GM19193 (cell line): ENCODE data around the gene DOC2A.

Source experiments
- POLR2A ChIP-seq: IDR thresholded peaks from 4 replicates; pipeline ENCODE4 v1.6.1; 2011; ENCODE audit not compliant: insufficient read depth, insufficient read length; ENCODE audit errors: extremely low read depth

The DOC2A gene

GRCh38 chr16:30010844-30011713 is at the start of gene DOC2A:
Gene DOC2A, minus strand, starts transcription at chr16:30011027. Its CDS starts 805 bp downstream, at chr16:30010222.
- TF ChIP-seq POLR2A = no peak

DNA sequence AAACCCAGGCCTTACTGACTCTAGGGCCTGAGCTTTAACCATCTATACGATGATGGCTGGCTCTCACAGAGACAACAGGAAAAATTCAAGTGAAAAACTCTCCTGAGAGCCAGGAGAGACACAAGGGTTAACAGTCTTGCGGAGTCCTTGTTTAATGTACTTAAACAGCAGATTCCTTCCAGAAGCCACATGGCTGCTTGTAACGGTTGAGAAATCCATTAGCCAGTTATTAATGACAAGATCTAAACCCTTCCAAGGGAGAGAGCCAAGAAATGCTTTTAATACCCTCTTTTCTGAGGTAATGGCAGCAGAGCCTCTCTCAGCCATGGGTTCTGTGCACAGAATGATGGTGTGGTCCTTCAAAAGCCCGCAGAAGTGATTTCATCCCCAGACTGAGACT is 49.5 kb upstream of the DOC2A start:
- TF ChIP-seq POLR2A = no peak

GRCh38 chr16:30054959-30055553 is 44.2 kb upstream of the DOC2A start:
- no peak for TF ChIP-seq POLR2A

GRCh38 chr16:30054451-30054850 is 43.6 kb upstream of the DOC2A start:
- no peak for TF ChIP-seq POLR2A

DNA sequence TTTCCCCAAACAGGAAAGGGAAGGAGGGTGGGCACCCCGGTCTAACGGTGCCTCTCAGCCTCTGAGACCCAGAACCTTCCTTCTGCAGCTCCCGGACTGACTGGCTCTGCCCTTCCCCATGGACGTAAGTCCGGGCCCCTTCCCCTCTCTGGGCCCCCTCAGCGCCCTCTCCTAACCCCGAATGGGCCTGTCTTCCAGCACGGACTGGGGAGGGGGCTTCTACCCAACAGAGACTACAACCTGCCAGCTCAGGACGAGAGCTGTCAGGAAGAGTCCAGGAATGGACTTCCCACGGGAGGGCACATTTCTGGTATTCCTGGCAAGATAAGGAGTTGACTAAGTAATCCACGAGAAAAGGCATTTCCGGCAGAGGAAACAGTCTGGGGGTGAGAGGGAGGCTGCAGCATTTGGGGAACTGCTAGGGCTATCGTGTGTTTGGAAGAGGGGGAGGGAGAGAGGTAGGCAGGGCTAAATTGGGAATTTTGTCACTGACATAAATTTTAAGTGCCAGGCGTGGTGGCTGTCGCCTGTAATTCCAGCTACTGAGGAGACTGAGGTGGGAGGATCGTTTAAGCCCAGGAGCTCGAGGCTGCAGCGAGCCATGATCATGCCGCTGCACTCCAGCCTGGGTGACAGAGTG is 42.7 kb upstream of the DOC2A start:
- TF ChIP-seq POLR2A = no peak

- peak; percentile 53 for TF ChIP-seq POLR2A
Measured at GRCh38 chr16:30052671-30053372, 42.0 kb upstream of the DOC2A start.

DNA sequence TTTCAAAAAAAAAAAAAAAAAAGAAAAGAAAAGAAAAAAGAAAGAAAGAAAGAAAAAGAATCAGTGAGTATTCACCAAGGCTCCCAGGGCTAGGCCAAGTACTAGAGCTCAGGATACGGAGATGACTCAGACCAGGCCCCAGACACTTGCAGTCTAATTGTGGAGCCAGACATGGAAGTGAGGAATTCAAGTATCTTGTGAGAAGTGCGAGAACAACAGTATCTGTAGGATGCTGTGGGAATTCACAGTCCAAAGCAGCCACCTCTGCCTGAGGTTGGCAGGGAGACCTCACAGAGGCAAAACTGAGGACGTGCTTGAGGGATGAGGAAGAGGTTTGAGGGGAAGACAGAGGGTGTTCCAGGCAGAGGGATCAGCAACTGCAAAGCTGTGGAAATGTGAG is 40.7 kb upstream of the DOC2A start:
- no peak for TF ChIP-seq POLR2A

DNA sequence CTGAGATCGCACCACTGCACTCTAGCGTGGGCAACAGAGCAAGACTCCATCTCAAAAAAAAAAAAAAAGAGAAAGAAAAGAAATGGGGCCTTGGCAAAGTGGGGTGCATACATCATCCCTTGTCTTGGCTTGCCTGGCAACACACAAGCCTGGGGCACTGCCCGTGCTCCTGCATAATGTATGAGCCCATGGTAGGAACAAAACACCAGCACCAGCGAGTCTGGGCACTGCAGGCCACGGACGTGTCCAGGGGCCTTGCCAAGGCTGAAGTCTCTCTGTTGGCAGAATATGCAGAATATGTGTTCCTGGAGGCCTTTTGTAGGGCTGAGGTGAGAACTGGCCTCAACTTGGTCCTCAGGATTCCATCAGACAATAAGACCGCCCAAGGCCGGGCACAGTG is 39.0 kb upstream of the DOC2A start:
- no peak for TF ChIP-seq POLR2A

- TF ChIP-seq POLR2A = no peak
Measured at GRCh38 chr16:30046588-30046987, 35.8 kb upstream of the DOC2A start.

- TF ChIP-seq POLR2A = no peak
Measured at GRCh38 chr16:30046178-30046577, 35.4 kb upstream of the DOC2A start.

- TF ChIP-seq POLR2A = no peak
Measured at GRCh38 chr16:30041841-30042240, 31.0 kb upstream of the DOC2A start.

- TF ChIP-seq POLR2A = no peak
Measured at GRCh38 chr16:30040221-30040620, 29.4 kb upstream of the DOC2A start.

DNA sequence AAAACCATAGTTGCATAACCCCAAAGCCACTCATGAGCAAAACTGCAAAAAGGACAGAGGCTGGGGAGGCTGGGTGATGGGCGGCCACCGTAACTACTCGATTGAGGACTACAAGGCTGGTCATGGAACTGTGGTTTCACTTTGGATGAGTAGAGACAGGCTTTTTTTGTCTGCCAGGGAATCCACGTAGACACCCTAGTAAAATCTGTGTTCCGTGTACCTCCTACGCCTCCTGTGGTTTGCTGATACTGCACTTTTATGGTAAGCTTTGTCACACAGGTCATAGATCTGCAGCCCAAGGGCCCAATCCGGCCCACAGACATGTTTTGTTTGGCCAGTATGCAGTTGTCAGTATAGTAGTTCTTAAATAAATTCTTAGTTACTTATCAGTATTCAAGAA is 22.4 kb upstream of the DOC2A start:
- TF ChIP-seq POLR2A = no peak

DNA sequence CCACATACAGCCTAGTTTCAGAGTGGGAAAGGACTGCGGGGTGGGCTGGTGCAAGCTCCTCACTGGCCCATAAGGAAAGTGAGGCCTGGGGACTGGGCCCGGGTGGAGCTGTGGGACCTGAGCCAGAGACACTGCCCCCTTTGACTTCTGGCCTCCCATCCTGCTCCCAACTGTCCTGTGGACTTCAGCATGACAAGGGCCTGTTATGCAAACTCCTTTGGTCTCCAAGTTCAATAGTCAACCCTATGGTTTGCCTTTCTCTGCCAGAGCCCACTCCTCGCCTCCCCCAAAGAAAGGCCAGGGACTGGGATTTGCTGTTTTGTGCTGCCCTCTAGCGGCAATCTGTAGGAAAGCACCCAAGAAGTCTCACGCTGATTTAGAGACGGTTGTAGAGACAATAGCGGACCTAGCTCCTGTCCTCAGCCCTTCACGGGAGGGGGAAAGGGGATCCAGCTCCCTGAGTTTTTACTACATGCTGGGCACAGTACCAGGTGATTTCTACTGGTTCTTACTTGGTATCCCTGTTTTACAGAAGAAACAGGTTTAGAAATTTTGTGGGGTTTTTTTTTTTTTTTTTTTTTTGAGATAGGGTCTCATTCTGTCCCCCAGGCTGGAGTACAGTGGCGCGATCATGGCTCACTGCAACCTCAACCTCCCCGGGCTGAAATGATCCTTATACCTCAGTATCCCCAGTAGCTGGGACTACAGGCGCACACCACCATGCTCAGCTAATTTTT is 21.4 kb upstream of the DOC2A start:
- TF ChIP-seq POLR2A = no peak

DNA sequence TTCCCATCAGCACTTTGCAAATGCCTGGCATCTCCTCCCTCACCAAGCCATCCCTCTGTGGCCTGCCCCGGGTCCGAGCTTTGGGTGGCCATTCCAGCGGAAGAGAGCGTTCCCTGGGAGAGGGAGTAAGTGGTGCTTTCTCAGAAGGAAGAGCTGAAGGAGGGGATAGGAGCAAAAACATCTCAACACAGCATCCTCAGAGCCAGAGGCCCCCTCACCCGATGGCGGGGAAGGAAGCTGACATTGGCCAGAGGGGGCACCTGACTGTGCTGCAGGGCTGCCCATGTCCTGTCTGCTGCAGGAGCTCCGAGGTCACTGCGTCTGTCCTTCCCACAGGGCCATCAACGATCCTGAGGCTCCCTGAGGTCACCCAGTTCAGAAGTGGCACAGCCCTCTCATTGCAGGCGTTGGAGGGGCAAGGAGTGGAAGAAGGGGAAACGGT is 20.7 kb upstream of the DOC2A start:
- TF ChIP-seq POLR2A = no peak

DNA sequence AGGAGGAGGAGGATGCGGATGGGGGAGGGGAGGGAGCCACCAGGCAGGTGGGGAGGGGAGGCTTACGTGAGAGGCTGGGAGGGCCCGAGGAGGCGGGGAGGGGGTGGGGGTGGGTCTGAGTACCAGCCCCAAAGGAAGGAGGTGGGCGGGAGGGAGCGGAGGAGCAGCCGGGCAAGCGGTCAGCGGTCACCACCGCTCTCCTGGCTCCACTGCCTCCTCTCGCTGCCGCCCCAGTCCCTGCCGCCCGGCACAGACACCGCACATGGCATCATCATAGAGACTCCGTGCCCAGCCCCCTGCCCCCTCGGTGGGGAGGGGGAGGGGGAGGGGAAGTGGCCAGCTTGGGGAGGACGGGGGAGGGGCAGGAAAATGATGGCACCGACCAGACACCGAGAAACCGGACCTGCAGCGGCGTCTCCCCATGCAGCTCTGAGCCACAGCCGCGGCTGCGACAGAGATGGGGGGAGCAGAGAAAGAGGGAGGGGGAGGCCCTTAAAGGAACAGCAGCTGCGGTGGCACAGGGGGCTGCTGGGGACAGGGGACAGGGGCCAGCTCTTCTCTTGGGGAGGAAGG is 20.1 kb upstream of the DOC2A start, which contains the start of gene TLCD3B:
Gene TLCD3B, minus strand, starts transcription at position 431 of the 573 bp plus-strand sequence. CDS start 744 bp downstream, outside the sequence.
- no peak for TF ChIP-seq POLR2A
